Chondrocyte (in vitro differentiated cells): ENCODE measurements around the gene DNAJB2. TPM values are rescaled to one million over a fixed set of nuclear protein-coding genes. Genes with fewer than 3 reads are reported as not detected.

Source experiments
- DNase-seq: peaks from one replicate; pipeline ENCODE4 v3.0.0; 2021; ENCODE audit warnings: mixed read lengths, low spot score
- H3K27ac Mint-ChIP-seq: one replicate; pipeline ENCODE4 v1.8.0; 2021; ENCODE audit warnings: mild to moderate bottlenecking, moderate library complexity, mixed read lengths; ENCODE audit not compliant: unreplicated experiment
- H3K27me3 Mint-ChIP-seq: 2 replicates; pipeline ENCODE4 v1.8.0; 2021; ENCODE audit warnings: low read depth, mixed read lengths
- H3K36me3 Mint-ChIP-seq: 2 replicates; pipeline ENCODE4 v1.8.0; 2021; ENCODE audit warnings: low read depth, mixed read lengths
- H3K4me1 Mint-ChIP-seq: 2 replicates; pipeline ENCODE4 v1.8.0; 2021; ENCODE audit warnings: low read depth, mild to moderate bottlenecking, mixed read lengths
- H3K4me3 Mint-ChIP-seq: one replicate; pipeline ENCODE4 v1.8.0; 2021; ENCODE audit warnings: mild to moderate bottlenecking, moderate library complexity, mixed read lengths; ENCODE audit not compliant: unreplicated experiment
- H3K9me3 Mint-ChIP-seq: 2 replicates; pipeline ENCODE4 v1.8.0; 2021; ENCODE audit warnings: low read depth, mixed read lengths
- total RNA-seq: library from RNA; stranded (reverse); gene quantifications from 3 replicates; pipeline ENCODE4 v1.2.1, GENCODE V29; 2021
- TF ChIP-seq, protein P1 (sequence below): fragments of 200-600 bp; sonication (generic); IDR thresholded peaks from 2 replicates; pipeline ENCODE4 v1.5.0; 2021; ENCODE audit warnings: antibody characterized with exemption, mild to moderate bottlenecking, moderate library complexity

Gene DNAJB2
- total RNA-seq, 1 donor from 2014 or later = 55.6 TPM

- TF ChIP-seq, protein P1, sequence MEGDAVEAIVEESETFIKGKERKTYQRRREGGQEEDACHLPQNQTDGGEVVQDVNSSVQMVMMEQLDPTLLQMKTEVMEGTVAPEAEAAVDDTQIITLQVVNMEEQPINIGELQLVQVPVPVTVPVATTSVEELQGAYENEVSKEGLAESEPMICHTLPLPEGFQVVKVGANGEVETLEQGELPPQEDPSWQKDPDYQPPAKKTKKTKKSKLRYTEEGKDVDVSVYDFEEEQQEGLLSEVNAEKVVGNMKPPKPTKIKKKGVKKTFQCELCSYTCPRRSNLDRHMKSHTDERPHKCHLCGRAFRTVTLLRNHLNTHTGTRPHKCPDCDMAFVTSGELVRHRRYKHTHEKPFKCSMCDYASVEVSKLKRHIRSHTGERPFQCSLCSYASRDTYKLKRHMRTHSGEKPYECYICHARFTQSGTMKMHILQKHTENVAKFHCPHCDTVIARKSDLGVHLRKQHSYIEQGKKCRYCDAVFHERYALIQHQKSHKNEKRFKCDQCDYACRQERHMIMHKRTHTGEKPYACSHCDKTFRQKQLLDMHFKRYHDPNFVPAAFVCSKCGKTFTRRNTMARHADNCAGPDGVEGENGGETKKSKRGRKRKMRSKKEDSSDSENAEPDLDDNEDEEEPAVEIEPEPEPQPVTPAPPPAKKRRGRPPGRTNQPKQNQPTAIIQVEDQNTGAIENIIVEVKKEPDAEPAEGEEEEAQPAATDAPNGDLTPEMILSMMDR = no peak
- DNase-seq = no peak
- no peaks in the 10 kb centered on the region for H3K27me3 Mint-ChIP-seq
- peaks cover 76% of the 10 kb centered on the region for H3K4me1 Mint-ChIP-seq
- no peaks in the 10 kb centered on the region for H3K9me3 Mint-ChIP-seq
- H3K36me3 Mint-ChIP-seq = no peaks in the 10 kb centered on the region
- H3K27ac Mint-ChIP-seq = peak overlapping the region; percentile 98
- peak overlapping the region; percentile 42 for H3K4me3 Mint-ChIP-seq
Observed at GRCh38 chr2:219249203-219249980, 29.8 kb upstream of the DNAJB2 start.

DNA sequence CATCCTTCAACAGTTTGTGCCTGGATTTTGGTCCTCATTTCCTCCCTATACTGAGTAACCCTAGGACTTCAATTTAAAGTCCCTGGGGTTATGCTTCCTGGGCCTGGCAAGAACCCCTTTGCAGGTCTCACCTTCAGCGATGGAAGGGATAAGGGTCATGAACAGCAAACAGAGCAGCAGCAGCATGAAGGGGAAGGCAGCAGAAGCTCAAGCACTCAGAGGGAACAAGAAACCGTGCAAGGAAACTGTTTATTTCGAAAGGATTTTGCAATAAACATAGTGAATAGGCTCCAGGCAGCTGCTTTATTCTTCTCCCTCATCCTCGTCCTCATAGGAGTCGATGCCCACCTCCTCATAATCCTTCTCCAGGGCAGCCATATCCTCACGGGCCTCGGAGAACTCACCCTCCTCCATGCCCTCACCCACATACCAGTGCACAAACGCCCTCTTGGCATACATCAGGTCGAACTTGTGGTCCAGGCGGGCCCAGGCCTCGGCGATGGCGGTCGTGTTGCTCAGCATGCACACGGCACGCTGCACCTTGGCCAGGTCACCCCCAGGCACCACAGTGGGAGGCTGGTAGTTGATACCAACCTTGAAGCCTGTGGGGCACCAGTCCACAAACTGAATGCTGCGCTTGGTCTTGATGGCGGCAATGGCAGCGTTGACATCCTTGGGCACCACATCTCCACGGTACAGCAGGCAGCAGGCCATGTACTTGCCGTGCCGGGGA is 29.0 kb upstream of the DNAJB2 start:
- peak overlapping the region; percentile 42 for H3K4me3 Mint-ChIP-seq
- no peaks in the 10 kb centered on the region for H3K36me3 Mint-ChIP-seq
- H3K9me3 Mint-ChIP-seq = no peaks in the 10 kb centered on the region
- peak overlapping the region; percentile 98 for H3K27ac Mint-ChIP-seq
- TF ChIP-seq, protein P1 = no peak
- DNase-seq = no peak
- H3K4me1 Mint-ChIP-seq = peaks cover 75% of the 10 kb centered on the region
- peaks cover 4% of the 10 kb centered on the region for H3K27me3 Mint-ChIP-seq

- no peaks in the 10 kb centered on the region for H3K9me3 Mint-ChIP-seq
- peaks cover 9% of the 10 kb centered on the region for H3K27me3 Mint-ChIP-seq
- H3K36me3 Mint-ChIP-seq = no peaks in the 10 kb centered on the region
- DNase-seq = no peak
- TF ChIP-seq, protein P1 = no peak
- H3K4me1 Mint-ChIP-seq = peaks cover 67% of the 10 kb centered on the region
- peak overlapping the region; percentile 26 for H3K4me3 Mint-ChIP-seq
- peak overlapping the region; percentile 86 for H3K27ac Mint-ChIP-seq
Observed at GRCh38 chr2:219251656-219252055, 27.5 kb upstream of the DNAJB2 start.

GRCh38 chr2:219252084-219252483 is 27.1 kb upstream of the DNAJB2 start:
- no peak for DNase-seq
- TF ChIP-seq, protein P1 = no peak
- Mint-ChIP-seq H3K4me3 (peak overlapping the region; percentile 68), H3K36me3 (no peaks in the 10 kb centered on the region), H3K4me1 (peaks cover 64% of the 10 kb centered on the region), H3K9me3 (no peaks in the 10 kb centered on the region), H3K27ac (peak overlapping the region; percentile 86), H3K27me3 (peaks cover 9% of the 10 kb centered on the region)

DNA sequence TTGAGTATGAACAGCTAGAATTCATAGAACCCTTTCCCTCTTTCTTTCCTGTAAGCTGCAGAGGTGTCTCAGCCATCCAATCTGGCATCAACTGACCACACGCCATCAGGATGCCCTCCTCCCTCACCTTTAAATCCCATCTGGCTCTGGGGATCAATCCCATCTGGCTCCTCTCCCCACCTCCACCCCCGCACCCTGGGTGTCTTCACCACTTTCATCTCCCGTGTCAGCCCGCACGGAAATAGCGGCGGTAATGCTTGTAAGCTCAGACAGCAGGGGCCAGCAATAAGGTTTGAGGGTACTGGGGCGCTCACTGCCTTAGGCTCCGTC is 26.6 kb upstream of the DNAJB2 start:
- peak overlapping the region; percentile 68 for H3K4me3 Mint-ChIP-seq
- peaks cover 9% of the 10 kb centered on the region for H3K27me3 Mint-ChIP-seq
- peaks cover 62% of the 10 kb centered on the region for H3K4me1 Mint-ChIP-seq
- H3K36me3 Mint-ChIP-seq = no peaks in the 10 kb centered on the region
- TF ChIP-seq, protein P1 = no peak
- DNase-seq = no peak
- H3K27ac Mint-ChIP-seq = peak overlapping the region; percentile 82
- H3K9me3 Mint-ChIP-seq = no peaks in the 10 kb centered on the region
